Fibroblast of the conjunctiva (primary cell): ENCODE results near the gene ADGRG1.
"Not testable (repeated sequence)": the region's sequence is repeated elsewhere in the genome, so short reads cannot be mapped to it uniquely, and the experiment has no call there.

ENCODE experiments used
- DNase-seq: peaks from one replicate; pipeline ENCODE4 v3.0.0-alpha.2; 2010; ENCODE audit warnings: low read depth

The ADGRG1 gene

DNA sequence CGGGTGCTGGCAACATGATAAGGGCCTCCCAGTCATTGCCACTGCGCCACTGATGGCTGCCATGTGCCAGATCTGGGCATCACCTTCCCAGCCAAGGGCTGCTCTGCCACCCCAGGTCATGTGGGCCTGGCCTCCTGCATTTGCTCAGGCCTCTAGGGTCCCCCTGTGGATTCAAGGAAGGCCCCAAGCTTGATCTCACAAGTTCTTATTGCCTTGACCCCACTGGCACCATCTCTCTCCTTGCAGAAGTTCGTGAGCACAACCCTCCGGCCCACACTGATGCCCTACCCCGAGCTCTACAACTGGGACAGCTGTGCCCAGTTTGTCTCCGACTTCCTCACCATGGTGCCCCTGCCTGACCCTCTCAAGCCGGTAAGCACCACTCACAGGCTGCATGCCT is 71.5 kb downstream of the ADGRG1 start:
- DNase-seq, result no peak

DNA sequence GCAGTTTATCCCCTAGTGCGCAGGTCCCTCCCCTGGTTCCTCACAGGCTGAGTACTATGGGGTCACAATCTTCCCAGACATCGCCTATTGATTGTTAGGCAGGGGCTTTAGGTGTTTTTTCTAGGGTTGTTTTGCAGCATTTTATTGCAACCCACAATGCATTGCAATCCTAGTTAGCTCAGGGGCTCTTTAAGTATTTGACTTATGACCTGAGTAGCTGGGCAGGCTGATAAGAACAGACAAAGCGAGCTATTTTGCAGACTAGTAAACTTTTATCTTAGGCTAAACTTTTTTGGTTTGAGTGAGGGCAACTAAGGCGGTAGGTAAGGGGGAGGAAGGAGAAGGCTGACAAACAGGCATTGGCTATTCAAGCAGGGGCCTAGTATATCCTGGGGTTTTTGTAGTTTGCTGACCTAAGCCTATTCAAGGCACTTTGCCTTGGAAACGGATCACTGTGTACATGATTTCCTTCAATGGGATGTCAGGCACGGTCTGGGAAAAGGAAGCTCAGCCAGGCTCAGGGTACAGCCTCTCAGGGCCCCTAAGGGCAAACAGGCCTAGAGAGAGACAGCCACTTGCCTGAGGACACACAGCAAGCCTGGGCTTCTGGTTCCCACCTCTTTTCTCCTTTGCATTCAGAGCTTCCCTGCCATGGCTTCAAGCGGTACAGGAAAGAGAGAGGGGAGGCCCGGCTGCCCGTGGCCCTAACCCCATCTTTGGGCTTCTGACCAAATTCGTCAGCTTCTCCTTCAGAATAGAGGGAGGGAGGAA is 72.5 kb downstream of the ADGRG1 start:
- no peak for DNase-seq

GRCh38 chr16:57701759-57702371 is 73.4 kb downstream of the ADGRG1 start:
- DNase-seq, result no peak

GRCh38 chr16:57703416-57704010 is 75.1 kb downstream of the ADGRG1 start:
- DNase-seq, result no peak

- DNase-seq, result no peak
Measured at GRCh38 chr16:57704011-57704904, 75.8 kb downstream of the ADGRG1 start.

- no peak for DNase-seq
Measured at GRCh38 chr16:57704905-57705852, 76.7 kb downstream of the ADGRG1 start.

DNA sequence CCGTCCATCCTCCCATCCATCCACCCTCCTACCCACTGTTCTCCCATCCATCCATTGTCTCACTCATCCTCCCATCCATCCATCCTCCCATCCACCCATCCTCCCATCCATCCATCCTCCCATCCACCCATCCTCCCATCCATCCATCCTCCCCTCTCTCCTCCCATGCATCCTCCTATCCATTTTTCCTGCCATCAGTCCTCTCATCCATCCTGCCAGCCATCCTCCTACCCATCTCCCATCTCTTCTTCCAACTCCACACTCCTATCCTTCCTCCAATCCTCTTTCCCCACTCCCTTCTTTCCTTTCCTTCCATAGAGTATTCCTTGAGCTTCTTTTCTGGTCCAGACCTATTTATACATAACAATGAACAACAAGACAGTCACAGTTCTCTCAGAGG is 78.3 kb downstream of the ADGRG1 start:
- DNase-seq, result no peak

- DNase-seq, result no peak
Measured at GRCh38 chr16:57707331-57707730, 78.9 kb downstream of the ADGRG1 start.

DNA sequence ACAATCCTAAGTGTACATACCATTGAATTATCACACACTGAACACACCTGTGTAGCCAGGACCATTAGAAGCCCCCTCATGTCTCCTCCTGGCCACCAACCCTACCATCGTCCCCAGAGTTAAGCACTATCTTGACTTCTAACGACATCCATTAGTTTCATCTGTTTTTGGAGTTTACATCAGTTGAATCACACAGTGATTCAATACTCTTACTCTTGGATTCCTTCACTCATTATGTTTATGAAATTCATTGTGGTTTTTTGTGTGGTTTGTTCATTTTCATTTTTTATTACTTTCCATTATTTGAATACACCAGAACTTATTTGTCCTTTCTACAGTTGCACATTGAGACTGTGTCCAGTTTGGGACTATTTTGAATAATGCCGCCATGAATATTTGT is 79.7 kb downstream of the ADGRG1 start:
- DNase-seq, result no peak

- DNase-seq, result no peak
Measured at GRCh38 chr16:57709663-57710062, 81.2 kb downstream of the ADGRG1 start.

GRCh38 chr16:57711346-57711745 is 82.9 kb downstream of the ADGRG1 start:
- DNase-seq, result no peak

DNA sequence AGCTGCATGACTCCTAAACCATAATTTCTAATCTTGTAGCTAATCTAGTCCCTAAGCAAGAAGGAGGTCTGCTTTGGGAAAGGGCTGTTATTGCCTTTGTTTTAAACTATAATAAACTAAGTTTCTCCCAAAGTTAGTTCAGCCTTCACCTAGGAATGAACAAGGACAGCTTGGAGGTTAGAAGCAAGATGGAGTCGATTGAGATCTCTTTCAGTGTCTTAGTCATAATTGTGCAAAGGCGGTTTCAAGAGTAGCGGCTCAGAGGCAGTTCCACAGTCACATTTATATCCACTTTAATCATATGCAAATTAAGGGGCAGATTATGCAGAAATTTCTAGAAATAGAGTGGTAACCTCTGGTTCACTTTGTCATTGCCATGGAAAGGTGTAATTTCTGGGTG is 83.6 kb downstream of the ADGRG1 start:
- DNase-seq, result no peak

DNA sequence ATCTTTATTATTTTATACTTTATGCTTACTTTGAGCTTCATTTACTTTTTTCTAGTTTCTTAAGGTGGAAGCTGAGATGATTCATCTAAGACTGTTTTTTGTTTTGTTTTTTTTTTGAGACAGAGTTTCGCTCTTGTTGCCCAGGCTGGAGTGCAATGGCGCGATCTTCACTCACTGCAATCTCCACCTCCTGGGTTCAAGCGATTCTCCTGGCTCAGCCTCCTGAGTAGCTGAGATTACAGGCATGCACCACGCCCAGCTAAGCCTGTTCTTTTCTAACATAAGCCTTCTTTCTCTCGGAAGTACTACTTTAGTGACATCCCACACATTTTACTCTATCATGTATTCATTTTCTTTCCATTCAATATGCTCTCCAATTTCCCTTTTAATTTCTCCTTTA is 84.1 kb downstream of the ADGRG1 start:
- not testable (repeated sequence) for DNase-seq

DNA sequence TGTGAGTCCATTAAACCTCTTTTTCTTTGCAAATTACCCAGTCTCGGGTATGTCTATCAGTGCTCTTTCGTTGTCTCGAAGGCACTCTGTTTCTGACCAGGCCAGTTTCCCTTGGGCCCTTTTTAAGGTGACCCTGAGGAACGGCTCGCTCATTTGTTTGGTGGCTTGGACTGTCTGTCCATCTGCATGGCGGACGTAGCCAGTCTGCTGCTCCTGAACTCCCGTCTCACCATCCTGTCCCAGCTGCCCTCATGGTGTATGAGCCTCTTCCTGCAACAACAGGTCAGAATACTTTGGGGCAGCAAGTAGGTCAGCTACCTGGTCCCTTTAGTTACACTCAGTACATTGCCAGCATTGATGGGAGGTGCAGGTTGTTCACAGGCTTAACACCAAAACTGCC is 85.2 kb downstream of the ADGRG1 start:
- DNase-seq, result no peak

DNA sequence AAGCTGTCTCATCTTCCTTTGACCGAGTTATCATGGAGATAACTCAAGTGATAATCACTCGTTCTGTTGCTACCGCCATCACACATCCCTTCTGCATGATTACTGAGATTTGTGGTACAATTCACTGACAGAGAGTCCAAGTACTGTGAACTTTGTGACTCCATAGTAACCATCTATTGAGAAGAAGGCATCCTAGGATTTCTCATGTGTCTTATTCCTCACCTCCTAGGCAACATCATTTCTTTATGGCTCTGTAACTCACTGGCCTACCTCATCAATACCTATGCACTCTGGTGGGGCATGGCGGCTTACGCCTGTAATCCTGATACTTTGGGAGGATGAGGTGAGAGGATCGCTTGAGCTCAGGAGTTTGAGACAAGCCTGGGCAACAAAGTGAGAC is 85.6 kb downstream of the ADGRG1 start:
- no peak for DNase-seq
